Measurements from ENCODE around the gene GRB7. TPM values are rescaled to one million over a fixed set of nuclear protein-coding genes. Genes with fewer than 3 reads are reported as not detected.

Gene GRB7
- total and polyA plus RNA-seq, 10 of the 15 experiments (the other 5 are each of a cell fraction or from before 2014, with no cell fraction given), result 0.05 to 0.34 (median 0.19) TPM; not detected in 4

GRCh38 chr17:39717660-39718059 lies 20.1 kb upstream of the GRB7 start:
- ChIA-PET RAD21 (ENCODE audit: unreplicated experiment) (no interaction called here), CTCF (interaction anchor here (1.1 kb wide), 1 partner anchor 83 kb away, joined by 3 read pairs; no protein-coding TSS in a partner anchor), POLR2A (no interaction called here), SMC1A (ENCODE audit: uncharacterized antibody, unreplicated experiment) (no interaction called here)
- ATAC-seq (no peak), DNase-seq (ENCODE audit: low read depth, low spot score) (no peak), FAIRE-seq (no peak)
- Histone ChIP-seq H3K27ac (ENCODE audit: control insufficient read depth, insufficient read depth) (no peak overlapping the region), H3K4me2 (ENCODE audit: control insufficient read depth, insufficient read depth) (no peak overlapping the region), H3K79me2 (ENCODE audit: control insufficient read depth, insufficient read depth, low read length) (no peaks in the 10 kb centered on the region), H3K36me3 (ENCODE audit: control insufficient read depth in 2 of 2, insufficient read depth in 2 of 2, low read length in 1 of 2) (no peaks in the 10 kb centered on the region), H3K9me3 (replicated peaks; ENCODE audit: control insufficient read depth, insufficient read depth, low read length) (no peaks in the 10 kb centered on the region), H3K4me1 (ENCODE audit: control insufficient read depth, insufficient read depth, low read length) (no peaks in the 10 kb centered on the region), H2AFZ (ENCODE audit: control insufficient read depth, low read depth, low read length) (no peak overlapping the region), H3K9ac (ENCODE audit: control insufficient read depth, insufficient read depth, low read length) (no peak overlapping the region), H3K4me3 (no peak overlapping the region), H3K27me3 (replicated peaks in 1 of 2; ENCODE audit: control insufficient read depth in 2 of 2, insufficient read depth in 2 of 2, low read length in 1 of 2) (no peaks in the 10 kb centered on the region), H4K20me1 (ENCODE audit: control insufficient read depth, insufficient read depth) (no peaks in the 10 kb centered on the region)
- 77% methylated on average over 6 of the region's 6 CpGs for whole genome bisulfite sequencing (ENCODE audit: insufficient coverage, insufficient replicate concordance, low lambda C conversion rate, missing lambda C conversion rate)
- no TSS peak for BruUV-seq (replicated peaks)
- in situ Hi-C loops (cut with MboI), result no loop called here
- intact Hi-C loops (cut with micrococcal nuclease; ENCODE audit: unreplicated experiment), result no loop called here
- TF ChIP-seq, protein P1, sequence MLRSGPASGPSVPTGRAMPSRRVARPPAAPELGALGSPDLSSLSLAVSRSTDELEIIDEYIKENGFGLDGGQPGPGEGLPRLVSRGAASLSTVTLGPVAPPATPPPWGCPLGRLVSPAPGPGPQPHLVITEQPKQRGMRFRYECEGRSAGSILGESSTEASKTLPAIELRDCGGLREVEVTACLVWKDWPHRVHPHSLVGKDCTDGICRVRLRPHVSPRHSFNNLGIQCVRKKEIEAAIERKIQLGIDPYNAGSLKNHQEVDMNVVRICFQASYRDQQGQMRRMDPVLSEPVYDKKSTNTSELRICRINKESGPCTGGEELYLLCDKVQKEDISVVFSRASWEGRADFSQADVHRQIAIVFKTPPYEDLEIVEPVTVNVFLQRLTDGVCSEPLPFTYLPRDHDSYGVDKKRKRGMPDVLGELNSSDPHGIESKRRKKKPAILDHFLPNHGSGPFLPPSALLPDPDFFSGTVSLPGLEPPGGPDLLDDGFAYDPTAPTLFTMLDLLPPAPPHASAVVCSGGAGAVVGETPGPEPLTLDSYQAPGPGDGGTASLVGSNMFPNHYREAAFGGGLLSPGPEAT (IDR thresholded peaks at IDR 0.05; ENCODE audit: low read depth), result no peak
- TF ChIP-seq, protein P2, sequence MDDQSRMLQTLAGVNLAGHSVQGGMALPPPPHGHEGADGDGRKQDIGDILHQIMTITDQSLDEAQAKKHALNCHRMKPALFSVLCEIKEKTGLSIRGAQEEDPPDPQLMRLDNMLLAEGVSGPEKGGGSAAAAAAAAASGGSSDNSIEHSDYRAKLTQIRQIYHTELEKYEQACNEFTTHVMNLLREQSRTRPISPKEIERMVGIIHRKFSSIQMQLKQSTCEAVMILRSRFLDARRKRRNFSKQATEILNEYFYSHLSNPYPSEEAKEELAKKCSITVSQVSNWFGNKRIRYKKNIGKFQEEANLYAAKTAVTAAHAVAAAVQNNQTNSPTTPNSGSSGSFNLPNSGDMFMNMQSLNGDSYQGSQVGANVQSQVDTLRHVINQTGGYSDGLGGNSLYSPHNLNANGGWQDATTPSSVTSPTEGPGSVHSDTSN (IDR thresholded peaks at IDR 0.05; ENCODE audit: insufficient replicate concordance, low read depth, low read length), result no peak
- TF ChIP-seq CBFB (IDR thresholded peaks at IDR 0.05; ENCODE audit: low read depth), result no peak
- TF ChIP-seq MTA3 (IDR thresholded peaks at IDR 0.05; ENCODE audit: borderline replicate concordance, low read length), result no peak
- TF ChIP-seq EGR1 (IDR thresholded peaks at IDR 0.05; ENCODE audit: borderline replicate concordance in 1 of 2, low read depth in 2 of 2, low read length in 2 of 2), result no peak
- no peak for TF ChIP-seq MAX (IDR thresholded peaks at IDR 0.05; ENCODE audit: low read depth, low read length)
- no peak for TF ChIP-seq NFYB (IDR thresholded peaks at IDR 0.05; ENCODE audit: insufficient read depth, low read depth, low read length)
- no peak for TF ChIP-seq E2F4 (IDR thresholded peaks at IDR 0.05; ENCODE audit: low read depth, low read length)
- no peak for TF ChIP-seq PAX8 (IDR thresholded peaks at IDR 0.05)
- TF ChIP-seq TAF1 (IDR thresholded peaks at IDR 0.05; ENCODE audit: borderline replicate concordance, low read depth, low read length), result no peak
- no peak for TF ChIP-seq NFXL1 (IDR thresholded peaks at IDR 0.05; ENCODE audit: borderline replicate concordance)
- no peak for TF ChIP-seq ZBTB40 (IDR thresholded peaks at IDR 0.05; ENCODE audit: borderline replicate concordance)
- no peak for TF ChIP-seq SMAD1 (IDR thresholded peaks at IDR 0.05; ENCODE audit: low read depth, partially characterized antibody)
- TF ChIP-seq MEF2A (IDR thresholded peaks at IDR 0.05; ENCODE audit: insufficient read depth, low read depth, low read length), result no peak
